CD14-positive monocyte (primary cell): Measurements from ENCODE around the gene IL1RAPL1. TPM values are rescaled to one million over a fixed set of nuclear protein-coding genes. Genes with fewer than 3 reads are reported as not detected.

Experiments
- DNase-seq, 3 donors: peaks; one replicate each; pipeline ENCODE4 v3.0.0-alpha.2; 2011 to 2022
- H2AFZ ChIP-seq: 2 replicates; pipeline ENCODE4 v1.6.0; 2012; ENCODE audit warnings: mild to moderate bottlenecking, low read depth, low read length, inconsistent platforms; ENCODE audit not compliant: insufficient read depth, poor library complexity, severe bottlenecking
- H3K27ac ChIP-seq, 2 donors: 1 replicate in 1 of 2; 2 replicates in 1 of 2; pipeline ENCODE4 v1.5.1; 2012 to 2013; ENCODE audit warnings: low read length in 2 of 2, control low read depth in 1 of 2, inconsistent platforms in 1 of 2, low read depth in 1 of 2, mild to moderate bottlenecking in 1 of 2
- H3K27me3 ChIP-seq, 2 donors: one replicate each; pipeline versions ENCODE4 v1.6.0 to v1.6.1; 2011 to 2013; ENCODE audit warnings: low read length in 2 of 2; ENCODE audit not compliant: control insufficient read depth in 2 of 2, insufficient read depth in 2 of 2
- H3K36me3 ChIP-seq, 2 donors: replicated peaks in 1 of 2; 1 replicate in 1 of 2; 2 replicates in 1 of 2; pipeline versions ENCODE4 v1.5.1 to v1.6.1; 2012 to 2013; ENCODE audit warnings: low read length in 2 of 2, control low read depth in 1 of 2, inconsistent platforms in 1 of 2, mild to moderate bottlenecking in 1 of 2; ENCODE audit not compliant: insufficient read depth in 2 of 2, control insufficient read depth in 1 of 2
- H3K4me1 ChIP-seq, 2 donors: 1 replicate in 1 of 2; 2 replicates in 1 of 2; pipeline versions ENCODE4 v1.5.1 to v1.6.1; 2012 to 2013; ENCODE audit warnings: low read length in 2 of 2, control low read depth in 1 of 2, inconsistent platforms in 1 of 2, mild to moderate bottlenecking in 1 of 2, moderate library complexity in 1 of 2; ENCODE audit not compliant: insufficient read depth in 2 of 2, control insufficient read depth in 1 of 2
- H3K4me2 ChIP-seq: replicated peaks from 2 replicates; pipeline ENCODE3; 2012; ENCODE audit warnings: low read length, moderate library complexity, mild to moderate bottlenecking; ENCODE audit not compliant: poor library complexity, severe bottlenecking; ENCODE audit errors: extremely low read depth
- H3K4me3 ChIP-seq, 3 experiments: fragments of 200-600 bp in 1 of 3; sonication (generic) in 1 of 3; replicated peaks in 1 of 3; 1 replicate in 2 of 3; 2 replicates in 1 of 3; pipeline ENCODE4 v1.5.1; 2011 to 2013; ENCODE audit warnings: low read length in 3 of 3, mild to moderate bottlenecking in 3 of 3, control low read depth in 2 of 3, low read depth in 2 of 3, inconsistent platforms in 1 of 3, moderate library complexity in 1 of 3
- H3K79me2 ChIP-seq: 2 replicates; pipeline ENCODE4 v1.6.0; 2012; ENCODE audit warnings: mild to moderate bottlenecking, control low read depth, inconsistent platforms, low read length, moderate library complexity; ENCODE audit not compliant: insufficient read depth
- H3K9ac ChIP-seq: 2 replicates; pipeline ENCODE4 v1.6.0; 2017; ENCODE audit warnings: low read length, mild to moderate bottlenecking; ENCODE audit not compliant: insufficient read depth, poor library complexity, severe bottlenecking
- H3K9me3 ChIP-seq, 2 donors: replicated peaks in 1 of 2; 1 replicate in 1 of 2; 2 replicates in 1 of 2; pipeline versions ENCODE4 v1.5.1 to v1.6.1; 2012 to 2013; ENCODE audit warnings: low read length in 2 of 2, control low read depth in 1 of 2; ENCODE audit not compliant: control insufficient read depth in 1 of 2, insufficient read depth in 1 of 2
- H4K20me1 ChIP-seq: 2 replicates; pipeline ENCODE4 v1.6.0; 2012; ENCODE audit warnings: mild to moderate bottlenecking, low read length, control low read depth, moderate library complexity; ENCODE audit not compliant: insufficient read depth
- H3K27ac Mint-ChIP-seq, 7 donors: one replicate each; pipeline ENCODE4 v1.8.0; 2020; ENCODE audit warnings: mild to moderate bottlenecking in 7 of 7, mixed read lengths in 7 of 7, moderate library complexity in 6 of 7, inconsistent platforms in 2 of 7
- H3K27me3 Mint-ChIP-seq, 3 donors: one replicate each; pipeline ENCODE4 v1.8.0; 2021 to 2022; ENCODE audit warnings: low read depth in 3 of 3, mild to moderate bottlenecking in 3 of 3, mixed read lengths in 3 of 3, moderate library complexity in 3 of 3, inconsistent platforms in 1 of 3
- H3K36me3 Mint-ChIP-seq, 2 donors: one replicate each; pipeline ENCODE4 v1.8.0; 2020; ENCODE audit warnings: mixed read lengths in 2 of 2, inconsistent platforms in 1 of 2, mild to moderate bottlenecking in 1 of 2
- H3K4me1 Mint-ChIP-seq: one replicate; pipeline ENCODE4 v1.8.0; 2020; ENCODE audit warnings: mild to moderate bottlenecking, mixed read lengths
- H3K4me3 Mint-ChIP-seq, 2 donors: one replicate each; pipeline ENCODE4 v1.8.0; 2020; ENCODE audit warnings: mild to moderate bottlenecking in 2 of 2, mixed read lengths in 2 of 2, moderate library complexity in 1 of 2
- H3K9me3 Mint-ChIP-seq, 7 donors: one replicate each; pipeline ENCODE4 v1.8.0; 2020 to 2022; ENCODE audit warnings: mixed read lengths in 7 of 7, mild to moderate bottlenecking in 6 of 7, moderate library complexity in 6 of 7, inconsistent platforms in 2 of 7
- CTCF ChIP-seq: fragments of 200-600 bp; IDR thresholded peaks from one replicate; pipeline ENCODE4 v1.8.0; 2022; ENCODE audit warnings: antibody characterized with exemption, mild to moderate bottlenecking
- WGBS: methylation state at CpG from one replicate; pipeline ENCODE4 v1.1.5; 2013; ENCODE audit warnings: missing lambda C conversion rate; ENCODE audit not compliant: insufficient coverage; 5-methylcytosine and 5-hydroxymethylcytosine counted together
- intact Hi-C, 2 donors: fragments of 100-400 bp; cut with micrococcal nuclease; formaldehyde crosslinking; loops; one replicate each; pipeline versions ENCODE4 v1.15.0 to v1.15.1; 2023
- polyA plus RNA-seq, 3 donors: library from polyadenylated mRNA; depleted of rRNA in 1 of 3; unstranded in 2 of 3; stranded (reverse) in 1 of 3; fragments of 300-500 nt in 2 of 3; fragments of >200 nt in 1 of 3; fragmentation: Illumina TruSeq in 2 of 3; gene quantifications; 1 replicate in 2 of 3; 2 replicates in 1 of 3; pipeline ENCODE4 v1.2.3, GENCODE V29; 2012 to 2021

Gene IL1RAPL1
- polyA plus RNA-seq, 3 donors: not detected

- no peaks in the 10 kb centered on the region for H3K36me3 ChIP-seq
- no peaks in the 10 kb centered on the region for H3K27me3 ChIP-seq
- H3K4me3 ChIP-seq: no peak overlapping the region
- Mint-ChIP-seq H3K27ac (no peak overlapping the region), H3K9me3 (peaks cover 0 to 9% (median 4%) of the 10 kb centered on the region in 7 donors), H3K4me1 (no peaks in the 10 kb centered on the region), H3K4me3 (no peak overlapping the region), H3K27me3 (no peaks in the 10 kb centered on the region), H3K36me3 (no peaks in the 10 kb centered on the region)
- intact Hi-C loops: no loop called here
- H3K4me2 ChIP-seq: no peak overlapping the region
- WGBS: no CpG with 5 or more reads among the region's 1 CpG
- no peaks in the 10 kb centered on the region for H4K20me1 ChIP-seq
- no peak for DNase-seq
- peaks cover 0 to 2% of the 10 kb centered on the region in 2 donors for H3K9me3 ChIP-seq
- no peaks in the 10 kb centered on the region for H3K79me2 ChIP-seq
- no peaks in the 10 kb centered on the region for H3K4me1 ChIP-seq
- no peak overlapping the region for H3K27ac ChIP-seq
- H2AFZ ChIP-seq: no peak overlapping the region
- no peak overlapping the region for H3K9ac ChIP-seq
- TF ChIP-seq CTCF: no peak
These were observed 34.9 kb upstream of the IL1RAPL1 start for GRCh38 chrX:28552322-28552721.

- no peak overlapping the region for H3K4me3 Mint-ChIP-seq
- DNase-seq: no peak
- WGBS: no CpG with 5 or more reads among the region's 1 CpG
- no peak overlapping the region for H3K4me3 ChIP-seq
- no peak overlapping the region for H3K4me2 ChIP-seq
- H3K4me1 Mint-ChIP-seq: no peaks in the 10 kb centered on the region
- peaks cover 7 to 10% of the 10 kb centered on the region in 2 donors for H3K9me3 ChIP-seq
- peaks cover 0 to 16% (median 6%) of the 10 kb centered on the region in 7 donors for H3K9me3 Mint-ChIP-seq
- H3K36me3 Mint-ChIP-seq: no peaks in the 10 kb centered on the region
- H3K27ac ChIP-seq: no peak overlapping the region
- no peak overlapping the region for H3K9ac ChIP-seq
- intact Hi-C loops: no loop called here
- H4K20me1 ChIP-seq: no peaks in the 10 kb centered on the region
- H3K27me3 Mint-ChIP-seq: no peaks in the 10 kb centered on the region
- no peaks in the 10 kb centered on the region for H3K79me2 ChIP-seq
- TF ChIP-seq CTCF: no peak
- no peak overlapping the region for H3K27ac Mint-ChIP-seq
- no peaks in the 10 kb centered on the region for H3K36me3 ChIP-seq
- H3K4me1 ChIP-seq: no peaks in the 10 kb centered on the region
- no peak overlapping the region for H2AFZ ChIP-seq
- no peaks in the 10 kb centered on the region for H3K27me3 ChIP-seq
These were observed 34.1 kb upstream of the IL1RAPL1 start for GRCh38 chrX:28552882-28553829.
